Stimulated activated CD8-positive, alpha-beta memory T cell treated with anti-CD3 and anti-CD28 coated beads, Interleukin-7, amount 100 ng/mL, for 1 hour (primary cell): ENCODE measurements around the gene HMGB2.

Experiments
- DNase-seq, 2 donors: peaks; one replicate each; pipeline ENCODE4 v3.0.0-alpha.2; 2020; ENCODE audit warnings: low read depth in 2 of 2

Gene HMGB2

DNA sequence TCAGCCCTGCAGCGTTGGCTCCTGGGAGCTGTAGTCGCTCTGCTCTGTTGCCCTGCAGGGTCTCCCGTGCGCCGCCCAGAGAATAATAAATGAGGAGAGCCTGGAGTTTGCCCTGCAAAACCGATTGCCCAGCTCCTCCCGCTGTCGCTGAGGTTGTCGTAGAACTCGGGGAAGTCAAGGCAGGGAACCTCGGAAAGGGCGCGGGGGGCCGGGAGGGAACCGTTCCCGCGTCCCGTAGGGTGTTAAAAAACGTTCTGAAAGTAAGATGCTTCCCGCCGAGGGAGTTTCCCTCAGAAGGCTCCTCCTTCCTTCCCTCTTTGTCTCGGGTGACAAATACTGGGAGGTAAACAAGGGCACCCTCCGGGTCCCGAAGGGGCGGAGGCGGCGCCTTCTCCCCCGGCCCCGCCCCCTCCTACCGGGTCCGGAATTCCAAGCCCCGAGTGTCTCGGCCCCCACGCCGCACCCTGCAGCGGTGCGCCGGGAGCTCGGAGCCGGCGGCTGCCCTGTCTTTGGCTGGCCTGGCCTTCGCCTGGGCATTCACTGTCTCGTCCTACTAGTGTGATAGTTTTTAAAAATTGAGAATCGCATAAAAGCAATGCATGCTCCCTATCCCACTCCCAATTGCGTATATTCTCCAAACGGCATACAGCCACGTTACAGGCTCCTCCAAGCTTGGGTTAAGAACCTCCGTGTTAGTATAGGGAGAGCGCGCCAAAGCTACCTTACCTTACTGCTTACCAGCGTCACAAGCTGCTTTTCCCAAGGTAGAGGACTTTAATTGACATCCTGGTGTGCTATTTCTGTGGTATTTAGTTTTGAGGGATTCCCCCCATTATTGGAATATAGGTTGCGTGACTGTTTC lies 964 bp upstream of the HMGB2 start:
- DNase-seq, result no peak

DNA sequence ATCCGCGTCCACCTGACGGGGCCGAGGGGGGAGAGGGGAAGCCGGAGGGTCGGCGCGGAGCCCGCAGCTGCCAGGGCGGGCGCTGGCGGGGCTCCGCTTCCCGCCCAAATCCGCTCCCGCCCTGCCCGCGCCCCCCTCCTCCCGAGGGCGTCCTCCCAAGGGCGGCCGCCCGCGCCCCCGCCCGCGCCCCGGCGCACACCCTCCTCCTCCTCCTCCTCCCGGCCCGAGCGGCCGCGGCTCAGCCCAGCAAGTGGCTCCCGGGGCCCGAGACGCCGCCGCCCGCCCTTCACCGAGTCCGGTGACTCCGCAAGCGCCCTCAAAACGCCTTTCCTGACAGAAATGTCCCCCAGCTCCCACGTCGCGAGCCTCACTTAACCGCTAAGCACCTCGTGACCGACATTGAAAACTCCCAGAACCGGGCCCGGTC lies 487 bp downstream of the HMGB2 start:
- peak in 1 of 2 donors; percentile 5 for DNase-seq

DNA sequence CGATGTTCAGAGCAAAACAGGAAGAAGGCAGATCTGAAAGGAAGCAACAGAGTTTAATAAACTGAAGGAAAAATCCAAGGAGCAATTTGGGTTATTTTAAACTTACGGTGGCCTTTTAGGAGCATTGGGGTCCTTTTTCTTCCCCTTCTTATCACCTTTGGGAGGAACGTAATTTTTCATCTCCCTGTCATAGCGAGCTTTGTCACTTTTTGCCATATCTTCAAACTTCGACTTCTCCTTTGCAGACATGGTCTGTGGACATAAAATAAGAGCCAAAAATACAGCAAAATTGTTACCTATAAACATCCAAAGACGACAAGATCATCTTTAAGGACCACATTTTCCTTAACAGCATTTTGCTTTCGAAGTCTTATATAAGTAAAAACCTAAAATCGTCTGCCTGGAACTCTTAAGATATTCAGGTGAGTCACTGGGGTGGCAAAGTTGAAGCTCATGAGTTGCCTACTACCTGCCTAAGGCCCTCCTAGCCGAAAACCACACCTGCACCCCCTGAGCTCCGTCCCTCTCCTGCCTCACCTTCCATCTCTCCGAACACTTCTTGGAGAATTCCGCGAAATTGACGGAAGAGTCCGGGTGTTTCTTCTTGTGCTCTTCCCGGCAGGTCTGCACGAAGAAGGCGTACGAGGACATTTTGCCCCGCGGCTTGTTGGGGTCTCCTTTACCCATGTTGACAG lies 1.0 kb downstream of the HMGB2 start:
- no peak for DNase-seq

DNA sequence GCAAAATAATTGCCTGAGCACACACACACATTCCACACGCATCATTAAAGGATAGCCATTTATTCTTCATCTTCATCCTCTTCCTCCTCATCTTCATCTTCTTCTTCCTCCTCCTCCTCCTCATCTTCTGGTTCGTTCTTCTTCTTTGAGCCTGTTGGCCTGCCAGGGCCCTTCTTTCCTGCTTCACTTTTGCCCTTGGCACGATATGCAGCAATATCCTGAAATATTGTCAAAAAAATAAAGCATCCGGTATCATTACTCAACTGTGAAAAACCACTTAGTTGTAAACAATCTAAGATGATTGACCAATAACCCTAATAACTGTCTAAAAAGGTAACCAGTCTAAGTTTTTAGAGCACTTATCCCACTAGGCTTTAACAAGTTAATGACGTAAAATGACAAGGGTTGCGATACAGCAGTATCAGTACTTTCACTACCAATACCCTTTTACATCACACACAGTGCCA lies 2.1 kb downstream of the HMGB2 start:
- no peak for DNase-seq

- no peak for DNase-seq
Measured at GRCh38 chr4:173330590-173330989, 3.6 kb downstream of the HMGB2 start.

DNA sequence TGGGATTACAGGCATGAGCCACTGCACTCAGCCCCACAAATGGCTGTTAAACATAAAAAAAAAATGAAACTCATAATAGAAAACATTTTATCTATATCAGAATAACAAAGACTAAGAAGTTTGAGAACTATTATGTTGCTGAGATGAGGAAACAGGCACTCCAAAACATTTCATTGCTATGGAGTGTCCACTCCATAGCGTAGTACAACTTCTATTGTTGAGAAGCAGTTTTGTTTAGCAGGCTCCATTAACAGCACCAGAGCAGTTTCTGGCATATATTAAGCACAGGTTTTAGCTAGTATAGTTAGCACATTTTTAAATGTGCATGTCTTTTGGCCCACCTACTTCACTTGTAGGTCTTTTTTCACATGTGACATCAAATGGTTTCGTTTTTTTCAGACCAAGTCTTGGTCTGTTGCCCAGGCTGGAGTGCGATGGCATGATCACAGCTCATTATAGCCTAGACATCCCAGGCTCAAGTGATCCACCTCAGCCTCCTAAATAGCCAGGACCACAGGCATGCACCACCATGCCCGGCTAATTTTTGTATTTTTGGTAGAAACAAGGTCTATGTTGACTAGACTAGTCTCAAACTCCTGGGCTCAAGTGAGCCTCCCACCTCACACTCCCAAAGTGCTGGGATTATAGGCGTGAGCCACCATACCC lies 5.8 kb downstream of the HMGB2 start:
- no peak for DNase-seq

- DNase-seq, result no peak
Measured at GRCh38 chr4:173325007-173325736, 9.0 kb downstream of the HMGB2 start.

GRCh38 chr4:173319696-173320095 lies 14.5 kb downstream of the HMGB2 start:
- no peak for DNase-seq

DNA sequence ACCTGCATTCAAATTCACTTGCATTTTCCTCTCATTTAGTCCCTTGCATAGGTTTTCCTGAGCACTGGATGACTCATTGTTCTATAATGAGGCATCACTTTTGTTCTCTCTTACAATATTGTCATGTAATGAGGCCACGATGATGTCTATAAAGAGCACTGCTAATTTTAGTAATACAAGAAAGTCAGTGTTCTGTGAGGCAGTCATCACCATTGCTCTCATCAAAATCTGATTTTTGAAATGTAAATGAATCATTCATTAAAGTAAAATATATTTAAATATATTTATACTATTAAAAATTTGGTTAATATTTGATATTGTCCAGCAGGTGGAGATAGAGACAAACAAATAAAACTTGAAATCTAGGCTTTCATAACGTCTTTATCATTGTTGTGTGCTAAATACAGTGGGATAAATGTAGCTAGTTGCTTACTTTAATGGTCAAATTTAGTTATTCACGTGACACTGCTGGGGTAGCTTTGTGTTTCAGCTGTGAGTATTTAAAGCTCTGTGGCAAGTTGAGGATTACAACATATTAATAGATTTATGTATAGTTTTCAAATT lies 15.4 kb downstream of the HMGB2 start:
- no peak for DNase-seq

- no peak for DNase-seq
Measured at GRCh38 chr4:173318240-173318639, 15.9 kb downstream of the HMGB2 start.

DNA sequence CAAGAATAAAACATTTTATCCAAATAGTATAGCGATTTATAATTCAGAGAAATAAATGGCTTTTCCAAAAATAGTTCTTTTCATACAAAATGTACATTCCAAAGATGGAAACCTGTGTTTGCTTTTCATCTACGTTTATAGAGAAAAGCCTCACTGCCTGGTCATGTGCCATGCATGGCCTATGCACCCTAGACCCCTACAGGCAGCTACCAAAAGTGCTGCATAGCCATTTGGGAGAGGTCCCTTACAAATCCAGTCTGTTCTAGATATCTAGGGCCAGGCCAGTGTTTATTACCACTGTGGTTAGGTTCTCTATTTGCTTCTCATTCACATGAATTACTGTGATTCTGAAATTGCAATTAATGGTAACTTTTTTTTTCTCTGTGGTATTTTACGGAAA lies 17.2 kb downstream of the HMGB2 start:
- DNase-seq, result no peak

- DNase-seq, result no peak
Measured at GRCh38 chr4:173316060-173316459, 18.1 kb downstream of the HMGB2 start.

GRCh38 chr4:173314715-173315114 lies 19.4 kb downstream of the HMGB2 start:
- DNase-seq, result no peak

- DNase-seq, result no peak
Measured at GRCh38 chr4:173311368-173311767, 22.8 kb downstream of the HMGB2 start.

- DNase-seq, result no peak
Measured at GRCh38 chr4:173307778-173308177, 26.4 kb downstream of the HMGB2 start.

DNA sequence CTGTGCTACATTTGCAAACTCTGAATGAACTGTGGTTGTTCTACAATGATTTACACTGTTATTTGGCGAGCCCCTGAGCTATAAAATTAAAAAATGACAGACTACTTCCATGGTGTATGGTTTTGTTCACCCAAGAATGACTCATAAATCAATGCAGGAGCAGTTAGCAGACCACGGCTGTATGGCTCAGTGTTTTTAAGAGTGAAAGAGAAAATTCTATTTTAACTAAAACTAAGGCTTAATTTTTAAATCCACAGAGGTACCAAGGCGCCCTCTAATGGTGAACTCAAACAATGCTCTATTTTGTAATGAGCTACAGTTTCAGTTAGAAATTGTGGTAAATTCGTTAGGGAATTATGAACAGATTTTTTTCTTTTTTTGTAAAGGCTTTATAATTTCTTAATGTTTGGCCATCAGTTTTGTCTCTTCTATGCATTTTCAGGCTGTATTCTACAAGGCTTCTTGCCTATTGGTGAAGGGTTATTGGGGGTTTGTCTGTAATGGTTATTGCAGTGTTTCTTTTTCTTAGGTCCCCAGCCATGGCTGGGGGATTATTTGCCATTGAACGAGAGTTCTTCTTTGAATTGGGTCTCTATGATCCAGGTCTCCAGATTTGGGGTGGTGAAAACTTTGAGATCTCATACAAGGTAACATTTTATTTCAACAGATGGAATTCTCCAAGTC lies 32.5 kb downstream of the HMGB2 start:
- no peak for DNase-seq

DNA sequence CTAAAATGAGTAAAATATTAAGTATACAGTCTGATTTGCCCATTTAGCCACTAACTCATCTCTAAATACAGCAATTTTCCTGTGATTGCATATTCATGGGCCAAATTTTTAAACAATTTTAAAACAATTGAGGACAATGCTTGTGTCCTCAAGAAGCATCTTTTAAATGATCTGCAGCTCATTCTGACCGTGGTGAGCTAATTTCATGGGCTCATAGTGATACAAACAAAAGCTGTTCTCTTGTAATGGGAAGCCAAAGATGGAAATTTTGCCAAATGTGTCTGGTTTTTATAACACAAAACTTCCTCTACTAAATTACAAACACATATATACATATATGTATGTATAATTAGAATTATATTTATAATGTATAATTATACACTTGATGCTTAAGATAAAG lies 39.7 kb downstream of the HMGB2 start:
- DNase-seq, result no peak

GRCh38 chr4:173293663-173294062 lies 40.5 kb downstream of the HMGB2 start:
- DNase-seq, result no peak

DNA sequence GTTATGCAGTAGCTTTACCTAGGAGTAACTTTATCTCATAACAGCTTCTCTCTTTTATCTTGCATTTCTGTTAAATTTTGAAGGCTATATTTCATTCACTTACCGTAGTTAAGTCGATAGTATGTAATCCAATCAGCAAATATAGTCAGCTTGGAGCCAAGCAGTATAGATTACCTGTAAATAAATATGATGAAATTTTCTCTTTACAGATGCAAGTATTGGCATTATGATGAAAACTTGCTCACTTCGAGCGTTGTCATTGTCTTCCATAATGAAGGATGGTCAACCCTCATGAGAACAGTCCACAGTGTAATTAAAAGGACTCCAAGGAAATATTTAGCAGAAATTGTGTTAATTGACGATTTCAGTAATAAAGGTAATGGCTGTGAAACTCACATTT lies 42.3 kb downstream of the HMGB2 start:
- DNase-seq, result no peak

GRCh38 chr4:173289353-173289727 lies 44.8 kb downstream of the HMGB2 start:
- DNase-seq, result no peak
